IMR-90 (cell line): ENCODE results near the gene TMEM231. TPM values are rescaled to one million over a fixed set of nuclear protein-coding genes. Genes with fewer than 3 reads are reported as not detected.
"Not testable (repeated sequence)": the region's sequence is repeated elsewhere in the genome, so short reads cannot be mapped to it uniquely, and the experiment has no call there.

Experiments
- ATAC-seq: fragments of 200-7000 bp; cut with Tn5 transposase; 2 replicates; pipeline ENCODE4 v1.9.1; 2020; ENCODE audit warnings: low read depth, mild to moderate bottlenecking, moderate library complexity
- BruUV-seq: library from RNA; stranded (reverse); fragments of 400-500 nt; replicated peaks from 2 replicates; lab custom pipeline; 2021; lab: Mats Ljungman, UMichigan
- CTCF ChIA-PET: fragments of 300-600 bp; formaldehyde crosslinking; extraction: SDS; loops from one replicate; lab custom pipeline; 2021; ENCODE audit warnings: antibody characterized with exemption; lab: Yijun Ruan, JAX
- POLR2A ChIA-PET: fragments of 300-600 bp; sonication (Branson Sonifier 250); formaldehyde crosslinking; loops from one replicate; lab custom pipeline; 2022; ENCODE audit warnings: antibody characterized with exemption; ENCODE audit not compliant: unreplicated experiment; lab: Charles Lee
- DNase-seq: peaks from one replicate; pipeline ENCODE4 v3.0.0; 2013
- H2AFZ ChIP-seq: replicated peaks from 2 replicates; pipeline ENCODE3; 2013; ENCODE audit warnings: low read length, mild to moderate bottlenecking; ENCODE audit not compliant: poor library complexity
- H2AK5ac ChIP-seq: 2 replicates; pipeline ENCODE4 v1.6.1; 2013; ENCODE audit warnings: low read depth, low read length, inconsistent platforms
- H2AK9ac ChIP-seq: replicated peaks from 2 replicates; pipeline ENCODE3; 2013; ENCODE audit warnings: mild to moderate bottlenecking, low read depth, low read length, moderate library complexity; ENCODE audit not compliant: poor library complexity
- H2BK120ac ChIP-seq: 2 replicates; pipeline ENCODE4 v1.6.1; 2013; ENCODE audit warnings: low read depth, low read length, inconsistent platforms
- H2BK15ac ChIP-seq: 3 replicates; pipeline ENCODE4 v1.6.1; 2013; ENCODE audit warnings: low read depth, low read length, inconsistent platforms
- H2BK20ac ChIP-seq: 2 replicates; pipeline ENCODE4 v1.6.1; 2013; ENCODE audit warnings: low read depth, mild to moderate bottlenecking, inconsistent platforms, low read length, moderate library complexity
- H2BK5ac ChIP-seq: 2 replicates; pipeline ENCODE4 v1.6.1; 2013; ENCODE audit warnings: mild to moderate bottlenecking, low read depth, low read length, inconsistent platforms; ENCODE audit not compliant: poor library complexity, severe bottlenecking
- H3K14ac ChIP-seq: replicated peaks from 2 replicates; pipeline ENCODE4 v1.6.1; 2013; ENCODE audit warnings: low read depth, low read length, inconsistent platforms
- H3K18ac ChIP-seq: 2 replicates; pipeline ENCODE4 v1.6.1; 2013; ENCODE audit warnings: low read depth, low read length, control low read depth
- H3K23ac ChIP-seq: 2 replicates; pipeline ENCODE4 v1.6.1; 2013; ENCODE audit warnings: low read depth, low read length, inconsistent platforms
- H3K27ac ChIP-seq: 2 replicates; pipeline ENCODE4 v1.5.1; 2013; ENCODE audit warnings: mild to moderate bottlenecking, control low read depth, low read length; ENCODE audit not compliant: insufficient read depth
- H3K27me3 ChIP-seq: 2 replicates; pipeline ENCODE4 v1.6.1; 2013; ENCODE audit warnings: low read length; ENCODE audit not compliant: control insufficient read depth, insufficient read depth
- H3K36me3 ChIP-seq: 2 replicates; pipeline ENCODE4 v1.6.1; 2013; ENCODE audit warnings: low read length, mixed read lengths; ENCODE audit not compliant: control insufficient read depth, insufficient read depth
- H3K4ac ChIP-seq: 2 replicates; pipeline ENCODE4 v1.6.1; 2013; ENCODE audit warnings: low read depth, low read length, inconsistent platforms
- H3K4me1 ChIP-seq: 2 replicates; pipeline ENCODE4 v1.6.1; 2013; ENCODE audit warnings: low read length, mixed read lengths; ENCODE audit not compliant: control insufficient read depth, insufficient read depth
- H3K4me2 ChIP-seq: 2 replicates; pipeline ENCODE4 v1.6.1; 2013; ENCODE audit warnings: low read depth, mild to moderate bottlenecking, control low read depth, low read length, moderate library complexity
- H3K4me3 ChIP-seq: 2 replicates; pipeline ENCODE4 v1.5.1; 2013; ENCODE audit warnings: low read depth, mild to moderate bottlenecking, control low read depth, low read length, moderate library complexity; ENCODE audit not compliant: insufficient read depth
- H3K56ac ChIP-seq: 2 replicates; pipeline ENCODE4 v1.6.1; 2013; ENCODE audit warnings: low read length, inconsistent platforms; ENCODE audit not compliant: insufficient read depth; ENCODE audit errors: extremely low read depth
- H3K79me1 ChIP-seq, 2 experiments: 2 replicates each; pipeline ENCODE4 v1.6.1; 2013; ENCODE audit warnings: low read length in 2 of 2, inconsistent platforms in 1 of 2, low read depth in 1 of 2
- H3K9ac ChIP-seq: 2 replicates; pipeline ENCODE4 v1.6.1; 2013; ENCODE audit warnings: low read depth, low read length, control low read depth
- H3K9me1 ChIP-seq: 2 replicates; pipeline ENCODE4 v1.6.1; 2013; ENCODE audit warnings: low read length, inconsistent platforms; ENCODE audit not compliant: insufficient read depth
- H3K9me3 ChIP-seq: 2 replicates; pipeline ENCODE4 v1.6.1; 2013; ENCODE audit warnings: low read length; ENCODE audit not compliant: control insufficient read depth, insufficient read depth
- H4K20me1 ChIP-seq: 2 replicates; pipeline ENCODE4 v1.6.1; 2013; ENCODE audit warnings: low read length, inconsistent platforms; ENCODE audit not compliant: insufficient read depth
- H4K5ac ChIP-seq: 2 replicates; pipeline ENCODE4 v1.6.1; 2013; ENCODE audit warnings: mild to moderate bottlenecking, low read depth, low read length, control low read depth
- H4K8ac ChIP-seq, 2 experiments: 2 replicates each; pipeline ENCODE4 v1.6.1; 2013; ENCODE audit warnings: low read depth in 2 of 2, low read length in 2 of 2, control low read depth in 1 of 2, inconsistent platforms in 1 of 2
- H4K91ac ChIP-seq: 2 replicates; pipeline ENCODE4 v1.6.1; 2013; ENCODE audit warnings: low read depth, low read length, inconsistent platforms; ENCODE audit not compliant: insufficient read depth
- WGBS, 2 experiments: methylation state at CpG; one replicate each; pipeline versions ENCODE4 v1.1.5 to v1.1.7; 2013; ENCODE audit warnings: missing lambda C conversion rate in 2 of 2; ENCODE audit not compliant: insufficient read length in 1 of 2; ENCODE audit errors: extremely low coverage in 2 of 2; 5-methylcytosine and 5-hydroxymethylcytosine counted together
- dilution Hi-C: fragments of 300-500 bp; cut with HindIII; formaldehyde crosslinking; loops from one replicate; pipeline ENCODE4 v1.14.3; 2018; ENCODE audit warnings: low sequenced_read_pairs; ENCODE audit not compliant: unreplicated experiment
- in situ Hi-C: fragments of 300-500 bp; cut with MboI; formaldehyde crosslinking; loops from 3 replicates; pipeline ENCODE4 v1.14.3; 2019; ENCODE audit warnings: low sequenced_read_pairs, inconsistent platforms, mixed read lengths
- intact Hi-C: fragments of 100-400 bp; cut with micrococcal nuclease; formaldehyde crosslinking; loops from 2 replicates; pipeline ENCODE4 v1.10.0; 2022
- polyA plus RNA-seq, 3 experiments: library from polyadenylated mRNA; depleted of rRNA; stranded (reverse); fragments of >200 nt; gene quantifications; 2 replicates each; pipeline ENCODE4 v1.2.3, GENCODE V29; 2012; ENCODE audit warnings: low replicate concordance in 1 of 3
- total RNA-seq: library from RNA; depleted of rRNA; stranded (reverse); fragments of >200 nt; gene quantifications from 2 replicates; pipeline ENCODE4 v1.2.3, GENCODE V29; 2012

Gene TMEM231
- total and polyA plus RNA-seq, 2 of the 4 experiments (the other 2 are of a cell fraction): 10.6 to 15.4 TPM

DNA sequence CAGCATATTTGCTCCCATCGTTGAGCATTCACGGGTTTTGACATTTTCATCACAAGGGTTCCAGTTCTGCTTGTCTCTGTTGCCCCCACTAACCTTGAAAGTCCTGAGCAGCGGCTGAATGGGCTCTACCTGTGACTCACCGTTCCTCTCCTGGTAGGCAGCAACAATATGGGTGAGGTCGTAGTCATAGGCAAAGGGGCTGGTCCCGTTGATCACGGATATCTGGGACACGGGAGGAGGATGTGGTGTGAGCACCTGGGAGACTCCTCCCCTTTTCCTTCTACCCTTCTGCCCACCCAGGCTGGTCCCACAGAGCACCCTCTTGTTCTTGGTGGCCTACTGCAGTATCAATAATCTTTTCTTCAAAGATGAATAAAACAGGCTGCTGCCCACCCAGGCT lies 13.6 kb downstream of the TMEM231 start:
- dilution Hi-C loops, intact Hi-C loops, POLR2A ChIA-PET: not testable (repeated sequence)

More for the DNA sequence above, 13.6 kb downstream of the TMEM231 start:
- H3K4me1 ChIP-seq, BruUV-seq, H2AK9ac ChIP-seq, H3K23ac ChIP-seq, H4K20me1 ChIP-seq, H4K8ac ChIP-seq, H3K27ac ChIP-seq, H4K91ac ChIP-seq, H3K79me1 ChIP-seq, H3K9ac ChIP-seq, H3K9me3 ChIP-seq, CTCF ChIA-PET, H2BK20ac ChIP-seq, H3K56ac ChIP-seq, DNase-seq, H2AFZ ChIP-seq, H3K14ac ChIP-seq, H3K4me3 ChIP-seq, H2BK120ac ChIP-seq, H2AK5ac ChIP-seq, H4K5ac ChIP-seq, H3K4ac ChIP-seq, ATAC-seq, H2BK15ac ChIP-seq, H3K9me1 ChIP-seq, H3K36me3 ChIP-seq, H3K27me3 ChIP-seq, H3K4me2 ChIP-seq, H2BK5ac ChIP-seq, in situ Hi-C loops, H3K18ac ChIP-seq: not testable (repeated sequence)
- 100% methylated on average over 2 of the region's 8 CpGs; no CpG with 5 or more reads in 1 of the 2 experiments for WGBS, 2 experiments
